Spleen (tissue), 11 donors: ENCODE data around the gene SLC29A3. TPM values are rescaled to one million over a fixed set of nuclear protein-coding genes. Genes with fewer than 3 reads are reported as not detected.

Experiments used
- DNase-seq: peaks from one replicate; pipeline ENCODE4 v3.0.0-alpha.2; 2020
- H3K27ac ChIP-seq, 8 donors: fragments of 200-600 bp; sonication (generic) in 7 of 8; 1 replicate in 4 of 8; 2 replicates in 4 of 8; pipeline versions ENCODE4 v1.5.0 to v1.8.0; 2016 to 2021; ENCODE audit warnings: inconsistent platforms in 4 of 8, mild to moderate bottlenecking in 4 of 8, moderate library complexity in 1 of 8
- H3K27me3 ChIP-seq, 7 donors: fragments of 200-600 bp; sonication (generic) in 6 of 7; replicated peaks in 1 of 7; 1 replicate in 4 of 7; 2 replicates in 3 of 7; pipeline versions ENCODE4 v1.5.0 to v1.8.0; 2016 to 2021; ENCODE audit warnings: inconsistent platforms in 3 of 7, mild to moderate bottlenecking in 1 of 7
- H3K36me3 ChIP-seq, 6 donors: fragments of 200-600 bp; sonication (generic) in 5 of 6; 1 replicate in 4 of 6; 2 replicates in 2 of 6; pipeline versions ENCODE4 v1.5.0 to v1.8.0; 2016 to 2021; ENCODE audit warnings: inconsistent platforms in 2 of 6
- H3K4me1 ChIP-seq, 6 donors: fragments of 200-600 bp; sonication (generic) in 5 of 6; 1 replicate in 3 of 6; 2 replicates in 3 of 6; pipeline versions ENCODE4 v1.5.0 to v1.8.0; 2016 to 2021; ENCODE audit warnings: inconsistent platforms in 3 of 6
- H3K4me3 ChIP-seq, 8 donors: fragments of 200-600 bp; sonication (generic) in 7 of 8; 1 replicate in 4 of 8; 2 replicates in 4 of 8; pipeline versions ENCODE4 v1.5.0 to v1.8.0; 2016 to 2021; ENCODE audit warnings: inconsistent platforms in 4 of 8, mild to moderate bottlenecking in 4 of 8, moderate library complexity in 2 of 8
- H3K9me3 ChIP-seq, 8 donors: fragments of 200-600 bp; sonication (generic) in 7 of 8; 1 replicate in 4 of 8; 2 replicates in 4 of 8; pipeline versions ENCODE4 v1.5.0 to v1.8.0; 2016 to 2021; ENCODE audit warnings: inconsistent platforms in 4 of 8
- POLR2A ChIP-seq, 3 donors: fragments of 450-650 bp; IDR thresholded peaks; one replicate each; pipeline ENCODE4 v1.5.1; 2017; ENCODE audit warnings: antibody characterized with exemption in 3 of 3, mild to moderate bottlenecking in 1 of 3
- POLR2AphosphoS5 ChIP-seq, 3 donors: sonication (generic); formaldehyde crosslinking; IDR thresholded peaks; one replicate each; pipeline ENCODE4 v1.5.1; 2017; ENCODE audit warnings: antibody characterized with exemption in 3 of 3
- WGBS, 5 donors: extraction: QIAGEN DNeasy Blood & Tissue Kit in 3 of 5; methylation state at CpG; one replicate each; pipeline versions ENCODE4 v1.1.5 to v1.1.7; 2013 to 2018; 5-methylcytosine and 5-hydroxymethylcytosine counted together
- intact Hi-C: fragments of 100-400 bp; cut with DNase I; formaldehyde crosslinking; loops from one replicate; pipeline ENCODE4 v1.15.0; 2023; ENCODE audit warnings: low total_unique reads
- polyA plus RNA-seq, 3 donors: library from polyadenylated mRNA; stranded (reverse); fragments of 200-250 nt; gene quantifications; one replicate each; pipeline ENCODE4 v1.2.1, GENCODE V29; 2013
- total RNA-seq, 7 donors: library from RNA; depleted of rRNA in 3 of 7; stranded (reverse); fragments of >200 nt in 3 of 7; fragmentation: NEBNext Ultra II Directional in 4 of 7; extraction: Animal tissue kit (Norgen Biotek cat#: 25700) in 4 of 7; gene quantifications; one replicate each; pipeline versions ENCODE4 v1.1.0 to v1.2.1, GENCODE V29; 2016 to 2021
- TF ChIP-seq, protein P1 (sequence below), 11 experiments: fragments of 200-600 bp in 7 of 11; fragments of 450-650 bp in 4 of 11; sonication (generic) in 4 of 11; IDR thresholded peaks in 8 of 11; conservative IDR thresholded peaks in 3 of 11; 1 replicate in 7 of 11; 2 replicates in 4 of 11; pipeline versions ENCODE4 v1.4.0 to v1.8.0; 2016 to 2021; ENCODE audit warnings: antibody characterized with exemption in 11 of 11, inconsistent platforms in 4 of 11, mild to moderate bottlenecking in 1 of 11
- donor health status: healthy with polysubstance abuse.
- donor health status: DM: no; HTN: no; CAD: no; lungs with moderate emphysema.
- donor health status: DM: no; HTN: no; CAD: no.
- donor health status: Bipolar disorder and iron deficiency.
- donor health status: healthy.
- donor health status: DM: no; HTN: no; CAD: no.
- donor health status: DM: yes; HTN: yes; CAD: no.

Gene SLC29A3
- total and polyA plus RNA-seq, 10 donors = 3.3 to 15.6 (median 7.7) TPM

DNA sequence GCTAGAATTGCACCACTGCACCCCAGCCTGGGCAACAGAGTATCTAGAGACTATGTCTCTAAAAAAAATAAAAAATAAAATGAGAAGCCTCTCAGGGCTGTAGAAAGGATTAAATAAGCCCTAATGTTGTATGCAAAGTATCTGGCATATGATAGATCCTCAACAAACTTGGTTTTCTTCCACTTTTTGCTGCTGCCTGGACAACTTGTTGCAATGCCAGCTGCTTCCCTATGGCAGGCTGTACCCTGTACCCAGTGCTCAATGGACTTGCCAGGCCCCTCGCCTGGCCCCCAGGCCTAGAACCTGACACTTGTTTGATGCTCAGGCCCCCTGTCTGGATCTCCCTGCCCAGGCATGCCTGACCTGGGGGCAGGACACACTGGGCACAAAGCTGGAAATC is 49.1 kb downstream of the SLC29A3 start:
- no peak overlapping the region for H3K27ac ChIP-seq
- peak; percentile 42 for DNase-seq
- TF ChIP-seq, protein P1, sequence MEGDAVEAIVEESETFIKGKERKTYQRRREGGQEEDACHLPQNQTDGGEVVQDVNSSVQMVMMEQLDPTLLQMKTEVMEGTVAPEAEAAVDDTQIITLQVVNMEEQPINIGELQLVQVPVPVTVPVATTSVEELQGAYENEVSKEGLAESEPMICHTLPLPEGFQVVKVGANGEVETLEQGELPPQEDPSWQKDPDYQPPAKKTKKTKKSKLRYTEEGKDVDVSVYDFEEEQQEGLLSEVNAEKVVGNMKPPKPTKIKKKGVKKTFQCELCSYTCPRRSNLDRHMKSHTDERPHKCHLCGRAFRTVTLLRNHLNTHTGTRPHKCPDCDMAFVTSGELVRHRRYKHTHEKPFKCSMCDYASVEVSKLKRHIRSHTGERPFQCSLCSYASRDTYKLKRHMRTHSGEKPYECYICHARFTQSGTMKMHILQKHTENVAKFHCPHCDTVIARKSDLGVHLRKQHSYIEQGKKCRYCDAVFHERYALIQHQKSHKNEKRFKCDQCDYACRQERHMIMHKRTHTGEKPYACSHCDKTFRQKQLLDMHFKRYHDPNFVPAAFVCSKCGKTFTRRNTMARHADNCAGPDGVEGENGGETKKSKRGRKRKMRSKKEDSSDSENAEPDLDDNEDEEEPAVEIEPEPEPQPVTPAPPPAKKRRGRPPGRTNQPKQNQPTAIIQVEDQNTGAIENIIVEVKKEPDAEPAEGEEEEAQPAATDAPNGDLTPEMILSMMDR (IDR thresholded peaks at IDR 0.05 in 8 of 11, conservative IDR thresholded peaks at IDR 0.05 in 3 of 11) = no peak
- TF ChIP-seq POLR2AphosphoS5 (IDR thresholded peaks at IDR 0.05) = no peak
- no peaks in the 10 kb centered on the region for H3K9me3 ChIP-seq
- no peaks in the 10 kb centered on the region for H3K27me3 ChIP-seq
- H3K36me3 ChIP-seq = peaks cover 0 to 9% (median 0%) of the 10 kb centered on the region in 6 donors
- 83 to 100% (median 88%) methylated on average over 1 of the region's 1 CpG for WGBS, 5 donors
- intact Hi-C loops = loop anchor here (5.0 kb wide), 1 partner anchor 51 kb away; the partner anchor contains the start of gene SLC29A3
- peaks cover 0 to 39% (median 15%) of the 10 kb centered on the region in 6 donors for H3K4me1 ChIP-seq
- H3K4me3 ChIP-seq = no peak overlapping the region

DNA sequence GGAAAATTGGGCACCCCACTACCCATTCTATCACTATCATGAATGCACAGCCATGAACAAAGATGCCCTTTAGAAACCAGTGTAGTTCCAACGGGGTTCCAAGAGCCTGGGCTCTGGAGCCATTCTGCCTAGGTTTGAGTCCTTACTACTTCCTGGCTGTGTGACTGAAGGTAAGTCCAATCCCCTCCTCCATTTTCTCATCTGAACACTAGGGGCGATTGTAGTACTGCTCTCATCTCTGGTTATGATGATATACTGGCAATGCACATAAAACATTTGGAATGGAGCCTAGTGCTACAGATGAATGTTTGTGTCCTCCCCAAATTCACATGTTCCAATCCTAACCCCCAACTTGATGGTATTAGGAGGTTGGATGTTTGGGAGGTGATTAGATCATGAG is 49.6 kb downstream of the SLC29A3 start:
- 67 to 86% (median 82%) methylated on average over 2 of the region's 2 CpGs for WGBS, 5 donors
- no peak overlapping the region for H3K4me3 ChIP-seq
- no peaks in the 10 kb centered on the region for H3K27me3 ChIP-seq
- no peaks in the 10 kb centered on the region for H3K9me3 ChIP-seq
- no peak overlapping the region for H3K27ac ChIP-seq
- intact Hi-C loops = loop anchor here (5.0 kb wide), 1 partner anchor 51 kb away; the partner anchor contains the start of gene SLC29A3
- DNase-seq = no peak
- peaks cover 0 to 6% (median 0%) of the 10 kb centered on the region in 6 donors for H3K36me3 ChIP-seq
- H3K4me1 ChIP-seq = peaks cover 0 to 44% (median 19%) of the 10 kb centered on the region in 6 donors
- no peak for TF ChIP-seq POLR2AphosphoS5 (IDR thresholded peaks at IDR 0.05)
- TF ChIP-seq, protein P1 (IDR thresholded peaks at IDR 0.05 in 8 of 11, conservative IDR thresholded peaks at IDR 0.05 in 3 of 11) = no peak
- no peak for TF ChIP-seq POLR2A (IDR thresholded peaks at IDR 0.05)

DNA sequence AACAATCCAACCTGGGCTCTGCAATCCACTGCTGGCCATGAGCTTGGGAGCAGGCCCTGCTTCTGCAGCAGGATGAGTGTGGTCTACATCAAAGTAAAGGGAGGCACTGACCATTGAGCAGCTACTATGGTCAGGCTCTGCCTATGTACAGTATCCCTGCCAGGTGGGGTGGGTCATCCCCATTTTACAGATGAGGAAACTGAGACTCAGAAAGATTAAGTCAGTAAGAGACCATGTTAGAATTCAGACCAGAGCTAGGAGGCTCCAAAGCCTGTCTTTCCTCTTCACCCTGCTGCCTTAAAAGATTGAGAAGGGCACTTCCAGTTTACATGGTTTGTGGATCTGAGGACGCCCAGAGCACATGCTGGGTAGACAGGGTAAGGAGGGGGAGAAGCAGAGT is 50.5 kb downstream of the SLC29A3 start:
- Histone ChIP-seq H3K9me3 (no peaks in the 10 kb centered on the region), H3K27me3 (no peaks in the 10 kb centered on the region), H3K36me3 (peaks cover 0 to 3% (median 0%) of the 10 kb centered on the region in 6 donors), H3K4me3 (no peak overlapping the region), H3K4me1 (peaks cover 0 to 46% (median 21%) of the 10 kb centered on the region in 6 donors), H3K27ac (no peak overlapping the region)
- intact Hi-C loops = loop anchor here (5.0 kb wide), 1 partner anchor 52 kb away; the partner anchor contains the start of gene SLC29A3
- TF ChIP-seq, protein P1 (IDR thresholded peaks at IDR 0.05 in 8 of 11, conservative IDR thresholded peaks at IDR 0.05 in 3 of 11) = no peak
- TF ChIP-seq POLR2AphosphoS5 (IDR thresholded peaks at IDR 0.05) (no peak), POLR2A (IDR thresholded peaks at IDR 0.05) (no peak)
- 74 to 91% (median 81%) methylated on average over 1 of the region's 1 CpG for WGBS, 5 donors
- peak; percentile 24 for DNase-seq

DNA sequence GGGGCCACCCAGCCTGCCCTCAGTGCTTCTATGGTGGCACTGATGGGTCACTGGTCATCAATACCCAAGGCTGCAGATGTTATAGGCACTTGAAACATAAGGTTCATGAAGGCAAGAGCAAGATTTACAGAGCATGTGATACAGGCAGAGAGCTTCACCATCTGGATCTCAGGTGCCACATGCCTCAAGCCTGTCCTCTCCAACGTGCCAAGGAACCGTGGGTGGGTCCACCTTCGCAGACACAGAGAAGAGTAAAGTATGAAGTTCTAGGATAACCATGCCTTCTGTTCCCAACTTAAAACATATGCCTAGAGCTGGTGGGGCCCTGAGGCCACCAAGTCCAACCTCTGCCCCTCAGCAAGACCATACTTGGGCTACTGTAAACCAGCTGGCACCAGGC is 51.0 kb downstream of the SLC29A3 start:
- intact Hi-C loops = no loop called here
- H3K27me3 ChIP-seq = no peaks in the 10 kb centered on the region
- WGBS, 5 donors = 91 to 100% (median 92%) methylated on average over 2 to 3 of the region's 3 CpGs
- no peak overlapping the region for H3K4me3 ChIP-seq
- no peaks in the 10 kb centered on the region for H3K9me3 ChIP-seq
- TF ChIP-seq POLR2A (IDR thresholded peaks at IDR 0.05) (no peak), POLR2AphosphoS5 (IDR thresholded peaks at IDR 0.05) (no peak)
- TF ChIP-seq, protein P1 (IDR thresholded peaks at IDR 0.05 in 8 of 11, conservative IDR thresholded peaks at IDR 0.05 in 3 of 11) = no peak
- peaks cover 0 to 46% (median 21%) of the 10 kb centered on the region in 6 donors for H3K4me1 ChIP-seq
- no peaks in the 10 kb centered on the region for H3K36me3 ChIP-seq
- H3K27ac ChIP-seq = no peak overlapping the region
- DNase-seq = peak; percentile 35
